ENCODE results near the gene CPNE4.

GRCh38 chr3:131739211-131739610, 295.6 kb downstream of the CPNE4 start:
- TF ChIP-seq POLR2A (IDR thresholded peaks at IDR 0.05; ENCODE audit: low read length) (no peak), GATA1 (IDR thresholded peaks at IDR 0.05; ENCODE audit: low read depth, low read length) (no peak)

Measured in erythroblast (primary cell).